Omental fat pad (tissue), 4 donors: ENCODE data around the gene SOAT2. TPM values are rescaled to one million over a fixed set of nuclear protein-coding genes. Genes with fewer than 3 reads are reported as not detected.

Experiments used
- ATAC-seq: fragments of 150-250 bp; one replicate; pipeline ENCODE4 v1.9.1; 2016; ENCODE audit warnings: mild to moderate bottlenecking, moderate library complexity; ENCODE audit not compliant: low FRiP score
- DNase-seq: peaks from one replicate; pipeline ENCODE4 v3.0.0-alpha.2; 2019; ENCODE audit warnings: low spot score
- total RNA-seq, 4 donors: library from RNA; depleted of rRNA; stranded (reverse); fragments of >200 nt; gene quantifications; one replicate each; pipeline ENCODE4 v1.1.0, GENCODE V29; 2016
- TF ChIP-seq, protein P1 (sequence below), 3 donors: fragments of 450-650 bp; IDR thresholded peaks; one replicate each; pipeline ENCODE4 v1.5.1; 2016 to 2017; ENCODE audit warnings: antibody characterized with exemption in 3 of 3, mild to moderate bottlenecking in 3 of 3, moderate library complexity in 2 of 3

Gene SOAT2
- total RNA-seq, 4 donors from 2014 or later, result not detected

DNA sequence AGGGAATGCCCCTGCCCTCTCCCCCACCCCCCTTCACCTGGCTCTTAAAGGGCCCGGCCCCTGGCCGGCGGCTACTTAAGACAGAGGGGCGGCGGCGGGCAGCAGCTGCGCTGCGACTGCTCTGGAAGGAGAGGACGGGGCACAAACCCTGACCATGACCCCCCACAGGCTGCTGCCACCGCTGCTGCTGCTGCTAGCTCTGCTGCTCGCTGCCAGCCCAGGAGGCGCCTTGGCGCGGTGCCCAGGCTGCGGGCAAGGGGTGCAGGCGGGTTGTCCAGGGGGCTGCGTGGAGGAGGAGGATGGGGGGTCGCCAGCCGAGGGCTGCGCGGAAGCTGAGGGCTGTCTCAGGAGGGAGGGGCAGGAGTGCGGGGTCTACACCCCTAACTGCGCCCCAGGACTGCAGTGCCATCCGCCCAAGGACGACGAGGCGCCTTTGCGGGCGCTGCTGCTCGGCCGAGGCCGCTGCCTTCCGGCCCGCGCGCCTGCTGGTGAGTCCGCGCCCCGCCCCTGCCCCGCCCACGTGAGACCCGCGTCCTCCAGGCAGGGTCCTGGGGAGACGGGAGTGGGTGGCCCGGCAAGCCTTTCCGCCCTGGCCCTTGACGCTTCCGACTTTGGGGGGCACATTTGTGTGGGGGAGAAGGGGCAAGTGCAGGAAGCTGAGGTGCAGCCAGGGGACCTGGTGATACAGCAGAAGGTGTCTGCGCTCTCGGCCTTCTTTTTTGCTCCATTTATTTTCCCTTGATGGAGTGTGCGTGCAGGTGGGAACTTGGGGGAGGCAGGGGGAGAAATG lies 5.5 kb upstream of the SOAT2 start, which contains the start of gene IGFBP6:
Gene IGFBP6 (plus strand): TSS at position 104 of the 790 bp plus-strand sequence. CDS start 51 bp downstream, at position 155.
- ATAC-seq (peak; percentile 51), DNase-seq (no peak)
- TF ChIP-seq, protein P1, sequence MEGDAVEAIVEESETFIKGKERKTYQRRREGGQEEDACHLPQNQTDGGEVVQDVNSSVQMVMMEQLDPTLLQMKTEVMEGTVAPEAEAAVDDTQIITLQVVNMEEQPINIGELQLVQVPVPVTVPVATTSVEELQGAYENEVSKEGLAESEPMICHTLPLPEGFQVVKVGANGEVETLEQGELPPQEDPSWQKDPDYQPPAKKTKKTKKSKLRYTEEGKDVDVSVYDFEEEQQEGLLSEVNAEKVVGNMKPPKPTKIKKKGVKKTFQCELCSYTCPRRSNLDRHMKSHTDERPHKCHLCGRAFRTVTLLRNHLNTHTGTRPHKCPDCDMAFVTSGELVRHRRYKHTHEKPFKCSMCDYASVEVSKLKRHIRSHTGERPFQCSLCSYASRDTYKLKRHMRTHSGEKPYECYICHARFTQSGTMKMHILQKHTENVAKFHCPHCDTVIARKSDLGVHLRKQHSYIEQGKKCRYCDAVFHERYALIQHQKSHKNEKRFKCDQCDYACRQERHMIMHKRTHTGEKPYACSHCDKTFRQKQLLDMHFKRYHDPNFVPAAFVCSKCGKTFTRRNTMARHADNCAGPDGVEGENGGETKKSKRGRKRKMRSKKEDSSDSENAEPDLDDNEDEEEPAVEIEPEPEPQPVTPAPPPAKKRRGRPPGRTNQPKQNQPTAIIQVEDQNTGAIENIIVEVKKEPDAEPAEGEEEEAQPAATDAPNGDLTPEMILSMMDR (IDR thresholded peaks at IDR 0.05), result no peak

DNA sequence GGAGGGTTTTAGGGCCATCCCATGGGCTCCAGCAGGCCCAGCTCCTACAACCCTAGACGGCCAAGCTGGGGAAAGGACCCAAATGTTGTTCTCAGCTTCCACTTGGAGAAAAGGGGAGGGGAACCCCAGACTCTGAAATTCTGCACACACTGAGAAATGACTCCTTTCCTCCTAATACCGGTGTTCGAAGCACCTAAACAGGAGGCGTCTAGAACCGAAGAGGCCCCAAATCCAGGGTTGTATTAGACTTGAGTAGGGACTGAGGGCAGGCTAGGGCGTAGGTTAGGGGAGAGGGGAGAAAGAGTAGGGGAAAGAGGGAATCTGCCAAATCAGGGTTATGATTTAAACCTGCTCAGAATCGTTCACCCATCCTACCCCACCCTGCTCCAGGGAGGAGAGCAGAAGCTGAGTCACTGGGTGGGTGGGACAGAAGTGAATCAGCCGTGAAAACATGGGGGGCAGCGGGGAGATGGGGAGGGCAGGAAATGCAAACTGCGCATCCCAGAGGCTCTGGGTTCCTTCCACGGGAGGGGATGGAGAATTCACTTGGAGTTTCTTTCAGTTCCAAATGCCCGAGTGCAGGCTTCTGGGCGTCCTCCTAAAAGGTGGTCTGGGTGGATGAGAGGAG lies 4.8 kb upstream of the SOAT2 start:
- TF ChIP-seq, protein P1 (IDR thresholded peaks at IDR 0.05), result no peak
- ATAC-seq (peak; percentile 69), DNase-seq (no peak)

DNA sequence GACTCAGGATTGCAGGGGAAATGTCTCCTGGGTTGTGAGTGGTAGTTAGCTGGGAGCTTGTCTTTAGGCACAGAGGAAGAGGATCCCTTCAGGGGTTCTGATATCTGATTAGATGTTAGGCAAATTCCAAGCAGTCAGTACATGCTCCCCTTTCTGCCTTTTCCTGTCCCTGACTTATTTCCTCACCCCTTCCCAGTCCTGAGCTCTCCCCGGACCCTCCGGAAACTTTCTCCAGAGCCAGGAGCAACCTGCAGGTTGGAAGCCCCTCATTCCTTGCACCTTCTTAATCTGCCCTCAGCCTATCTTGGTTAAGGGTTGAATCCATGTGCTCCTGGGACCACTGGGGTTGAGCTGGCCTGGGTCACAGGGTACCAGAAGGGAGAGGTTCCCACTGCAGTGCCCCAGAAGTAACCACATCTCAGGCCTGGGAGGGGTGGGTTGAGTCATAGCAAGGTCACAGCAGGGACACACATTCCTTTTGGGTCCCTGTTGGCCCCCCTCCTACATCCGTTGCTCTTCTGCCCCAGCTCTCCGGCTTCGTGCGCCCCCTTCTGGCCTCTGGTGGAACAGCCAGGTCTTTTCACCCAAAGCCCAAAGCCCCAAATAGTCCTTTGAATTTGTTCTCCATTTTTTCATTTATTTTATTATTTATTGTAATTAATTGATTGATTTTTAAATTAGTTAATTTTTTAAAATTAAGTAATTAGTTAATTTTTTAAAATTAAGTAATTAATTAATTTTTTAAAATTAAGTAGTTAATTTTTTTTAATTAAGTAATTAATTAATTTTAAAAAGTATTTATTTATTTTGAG lies 4.0 kb upstream of the SOAT2 start:
- DNase-seq, result peak; percentile 96
- peak; percentile 76 for ATAC-seq
- TF ChIP-seq, protein P1 (IDR thresholded peaks at IDR 0.05), result peak in 2 of 3 donors; percentile 61 to 97

DNA sequence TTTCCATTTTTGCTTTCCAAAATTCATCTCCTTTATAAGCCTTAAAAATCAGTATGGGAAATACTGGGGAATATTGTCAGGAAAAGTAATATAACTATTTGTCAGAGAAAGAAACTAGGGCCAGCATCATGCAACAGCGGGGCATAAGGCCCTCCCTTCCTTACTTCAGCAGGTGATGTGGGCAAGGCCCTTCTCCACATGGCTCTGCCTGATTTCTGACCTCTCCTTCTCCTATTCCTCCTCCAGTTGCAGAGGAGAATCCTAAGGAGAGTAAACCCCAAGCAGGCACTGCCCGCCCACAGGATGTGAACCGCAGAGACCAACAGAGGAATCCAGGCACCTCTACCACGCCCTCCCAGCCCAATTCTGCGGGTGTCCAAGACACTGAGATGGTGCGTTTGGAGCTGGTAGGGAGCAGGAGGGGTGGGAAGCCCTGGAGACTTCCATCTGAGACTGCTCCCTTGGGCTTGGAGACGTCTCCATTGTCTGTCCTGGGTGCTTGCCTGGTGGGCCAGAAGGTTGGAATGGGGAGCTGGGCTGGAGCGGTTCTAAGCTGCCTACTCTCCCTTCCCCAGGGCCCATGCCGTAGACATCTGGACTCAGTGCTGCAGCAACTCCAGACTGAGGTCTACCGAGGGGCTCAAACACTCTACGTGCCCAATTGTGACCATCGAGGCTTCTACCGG lies 2.7 kb upstream of the SOAT2 start:
- ATAC-seq, result no peak
- TF ChIP-seq, protein P1 (IDR thresholded peaks at IDR 0.05), result no peak
- DNase-seq, result no peak

DNA sequence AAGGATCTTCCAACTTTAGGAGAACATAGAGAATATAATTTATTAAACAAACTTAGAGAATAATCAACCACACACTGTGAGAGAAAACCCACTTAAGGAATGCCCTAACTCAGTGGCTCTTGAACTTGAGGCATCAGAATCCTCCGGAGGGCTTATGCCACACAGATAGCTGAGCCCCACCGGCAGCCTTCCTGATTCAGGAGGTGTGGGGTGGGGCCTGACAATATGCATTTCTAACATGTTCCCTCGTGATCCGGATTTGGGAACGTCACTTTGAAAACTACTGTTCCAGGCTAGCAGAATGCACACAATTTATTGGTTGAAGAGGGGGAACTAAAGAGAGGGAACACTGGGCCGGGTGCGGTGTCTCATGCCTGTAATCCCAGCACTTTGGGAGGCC lies 2.0 kb upstream of the SOAT2 start:
- DNase-seq (no peak), ATAC-seq (no peak)
- TF ChIP-seq, protein P1 (IDR thresholded peaks at IDR 0.05), result no peak

DNA sequence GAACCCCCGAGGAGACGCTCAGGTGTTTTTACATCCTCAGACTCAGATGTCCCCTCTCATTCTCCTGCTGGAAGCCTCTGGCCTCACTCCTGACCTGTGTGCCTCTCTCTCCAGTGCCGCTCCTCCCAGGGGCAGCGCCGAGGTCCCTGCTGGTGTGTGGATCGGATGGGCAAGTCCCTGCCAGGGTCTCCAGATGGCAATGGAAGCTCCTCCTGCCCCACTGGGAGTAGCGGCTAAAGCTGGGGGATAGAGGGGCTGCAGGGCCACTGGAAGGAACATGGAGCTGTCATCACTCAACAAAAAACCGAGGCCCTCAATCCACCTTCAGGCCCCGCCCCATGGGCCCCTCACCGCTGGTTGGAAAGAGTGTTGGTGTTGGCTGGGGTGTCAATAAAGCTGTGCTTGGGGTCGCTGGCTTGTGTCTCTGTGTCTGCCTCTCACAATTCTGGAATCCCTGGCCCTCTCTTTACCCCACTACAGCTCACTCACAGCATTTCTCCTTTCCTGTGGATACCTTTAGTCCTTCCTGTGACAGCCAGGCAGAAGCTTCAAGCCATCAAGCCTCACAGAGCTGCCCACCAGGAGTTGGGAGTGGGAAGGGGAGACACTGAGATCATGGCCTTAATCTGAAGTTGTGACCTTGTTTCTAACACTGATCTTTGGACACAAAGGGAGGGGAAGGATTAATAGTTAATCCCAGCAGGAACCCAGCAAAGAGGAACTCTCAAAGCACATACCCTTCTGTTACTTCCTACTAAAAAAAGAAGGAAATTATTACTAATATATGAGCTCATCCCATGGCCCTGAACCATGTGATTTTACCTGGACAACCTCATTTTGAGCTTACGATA lies 1.1 kb upstream of the SOAT2 start:
- TF ChIP-seq, protein P1 (IDR thresholded peaks at IDR 0.05), result no peak
- no peak for ATAC-seq
- DNase-seq, result no peak
